HG03045 (cell line): Measurements from ENCODE around the gene ETF1.

Source experiments
- ATAC-seq: cut with Tn5 transposase; IDR thresholded peaks from one replicate; pipeline ENCODE4 v1.9.1; 2021; ENCODE audit warnings: mild to moderate bottlenecking, moderate library complexity; ENCODE audit not compliant: unreplicated experiment

ETF1 gene

GRCh38 chr5:138542956-138543729 lies at the start of gene ETF1:
Gene ETF1 (minus strand): TSS chr5:138543236. CDS start chr5:138542918, 318 bp downstream.
- peak; percentile 95 for ATAC-seq

GRCh38 chr5:138588013-138588788 lies 45.2 kb upstream of the ETF1 start:
- ATAC-seq, result no peak

- ATAC-seq, result no peak
These were observed 42.1 kb upstream of the ETF1 start for GRCh38 chr5:138585157-138585556.

GRCh38 chr5:138583984-138584637 lies 41.1 kb upstream of the ETF1 start:
- no peak for ATAC-seq

- no peak for ATAC-seq
These were observed 39.9 kb upstream of the ETF1 start for GRCh38 chr5:138582959-138583358.

GRCh38 chr5:138580777-138581176 lies 37.7 kb upstream of the ETF1 start:
- ATAC-seq, result no peak

- no peak for ATAC-seq
These were observed 37.0 kb upstream of the ETF1 start for GRCh38 chr5:138580001-138580400.

GRCh38 chr5:138579517-138579863 lies 36.5 kb upstream of the ETF1 start:
- no peak for ATAC-seq

- ATAC-seq, result no peak
These were observed 34.4 kb upstream of the ETF1 start for GRCh38 chr5:138577452-138577851.

- ATAC-seq, result peak; percentile 85
These were observed 32.4 kb upstream of the ETF1 start, which contains the start of gene HSPA9 for GRCh38 chr5:138575194-138576015. Gene HSPA9 (minus strand): TSS chr5:138575401. CDS start chr5:138575318, 83 bp downstream.

GRCh38 chr5:138574744-138575193 lies 31.7 kb upstream of the ETF1 start:
- ATAC-seq, result no peak

- ATAC-seq, result no peak
These were observed 31.1 kb upstream of the ETF1 start for GRCh38 chr5:138573949-138574670.

- no peak for ATAC-seq
These were observed 30.2 kb upstream of the ETF1 start for GRCh38 chr5:138573223-138573622.

- no peak for ATAC-seq
These were observed 27.8 kb upstream of the ETF1 start for GRCh38 chr5:138570871-138571270.

GRCh38 chr5:138569782-138570181 lies 26.7 kb upstream of the ETF1 start:
- no peak for ATAC-seq

- no peak for ATAC-seq
These were observed 25.2 kb upstream of the ETF1 start for GRCh38 chr5:138568061-138568824.

- ATAC-seq, result no peak
These were observed 23.8 kb upstream of the ETF1 start for GRCh38 chr5:138566792-138567191.

GRCh38 chr5:138565100-138565821 lies 22.2 kb upstream of the ETF1 start:
- no peak for ATAC-seq

- no peak for ATAC-seq
These were observed 21.2 kb upstream of the ETF1 start for GRCh38 chr5:138564242-138564641.
